Left ventricle myocardium inferior (tissue), 1 donor: ENCODE data around the gene NCF2. TPM values are rescaled to one million over a fixed set of nuclear protein-coding genes. Genes with fewer than 3 reads are reported as not detected.

Source experiments
- DNase-seq: peaks from one replicate; pipeline ENCODE4 v3.0.0-alpha.2; 2020
- H3K27ac ChIP-seq: fragments of 200-600 bp; replicated peaks from 2 replicates; pipeline ENCODE4 v1.8.0; 2021
- H3K27me3 ChIP-seq: fragments of 200-600 bp; 2 replicates; pipeline ENCODE4 v1.8.0; 2021; ENCODE audit warnings: low read depth
- H3K36me3 ChIP-seq: fragments of 200-600 bp; 2 replicates; pipeline ENCODE4 v1.8.0; 2021
- H3K4me1 ChIP-seq: fragments of 200-600 bp; 2 replicates; pipeline ENCODE4 v1.8.0; 2021
- H3K4me3 ChIP-seq: fragments of 200-600 bp; 2 replicates; pipeline ENCODE4 v1.8.0; 2021; ENCODE audit warnings: mild to moderate bottlenecking, moderate library complexity
- H3K9me3 ChIP-seq: fragments of 200-600 bp; replicated peaks from 2 replicates; pipeline ENCODE4 v1.8.0; 2021
- intact Hi-C: fragments of 100-400 bp; cut with micrococcal nuclease; formaldehyde crosslinking; loops from one replicate; pipeline ENCODE4 v1.11.0; 2022
- total RNA-seq: library from RNA; stranded (reverse); fragmentation: NEBNext Ultra II Directional; extraction: Animal tissue kit (Norgen Biotek cat#: 25700); gene quantifications from one replicate; pipeline ENCODE4 v1.2.1, GENCODE V29; 2021
- TF ChIP-seq, protein P1 (sequence below): fragments of 200-600 bp; IDR thresholded peaks from 2 replicates; pipeline ENCODE4 v1.8.0; 2021; ENCODE audit warnings: antibody characterized with exemption, mild to moderate bottlenecking, borderline replicate concordance
- donor health status: DM: no; HTN: yes; CAD: no; lungs with severe emphysema.

The NCF2 gene
- total RNA-seq, 1 donor from 2014 or later, result 4.5 TPM

GRCh38 chr1:183544598-183545297 is 45.5 kb downstream of the NCF2 start:
- no peak for DNase-seq
- H3K4me1 ChIP-seq, result peaks cover 33% of the 10 kb centered on the region
- no peaks in the 10 kb centered on the region for H3K27me3 ChIP-seq
- peaks cover 83% of the 10 kb centered on the region for H3K36me3 ChIP-seq
- intact Hi-C loops, result no loop called here
- H3K9me3 ChIP-seq, result no peaks in the 10 kb centered on the region
- H3K4me3 ChIP-seq, result no peak overlapping the region
- TF ChIP-seq, protein P1, sequence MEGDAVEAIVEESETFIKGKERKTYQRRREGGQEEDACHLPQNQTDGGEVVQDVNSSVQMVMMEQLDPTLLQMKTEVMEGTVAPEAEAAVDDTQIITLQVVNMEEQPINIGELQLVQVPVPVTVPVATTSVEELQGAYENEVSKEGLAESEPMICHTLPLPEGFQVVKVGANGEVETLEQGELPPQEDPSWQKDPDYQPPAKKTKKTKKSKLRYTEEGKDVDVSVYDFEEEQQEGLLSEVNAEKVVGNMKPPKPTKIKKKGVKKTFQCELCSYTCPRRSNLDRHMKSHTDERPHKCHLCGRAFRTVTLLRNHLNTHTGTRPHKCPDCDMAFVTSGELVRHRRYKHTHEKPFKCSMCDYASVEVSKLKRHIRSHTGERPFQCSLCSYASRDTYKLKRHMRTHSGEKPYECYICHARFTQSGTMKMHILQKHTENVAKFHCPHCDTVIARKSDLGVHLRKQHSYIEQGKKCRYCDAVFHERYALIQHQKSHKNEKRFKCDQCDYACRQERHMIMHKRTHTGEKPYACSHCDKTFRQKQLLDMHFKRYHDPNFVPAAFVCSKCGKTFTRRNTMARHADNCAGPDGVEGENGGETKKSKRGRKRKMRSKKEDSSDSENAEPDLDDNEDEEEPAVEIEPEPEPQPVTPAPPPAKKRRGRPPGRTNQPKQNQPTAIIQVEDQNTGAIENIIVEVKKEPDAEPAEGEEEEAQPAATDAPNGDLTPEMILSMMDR, result no peak
- peak overlapping the region; percentile 31 for H3K27ac ChIP-seq

- TF ChIP-seq, protein P1, result peak; percentile 77
- H3K9me3 ChIP-seq, result no peaks in the 10 kb centered on the region
- no peaks in the 10 kb centered on the region for H3K27me3 ChIP-seq
- peaks cover 33% of the 10 kb centered on the region for H3K4me1 ChIP-seq
- H3K27ac ChIP-seq, result peak overlapping the region; percentile 55
- intact Hi-C loops, result no loop called here
- DNase-seq, result no peak
- H3K36me3 ChIP-seq, result peaks cover 83% of the 10 kb centered on the region
- H3K4me3 ChIP-seq, result no peak overlapping the region
Measured at GRCh38 chr1:183543619-183544204, 46.5 kb downstream of the NCF2 start.

GRCh38 chr1:183537405-183537804 is 52.9 kb downstream of the NCF2 start:
- Histone ChIP-seq H3K4me1 (no peaks in the 10 kb centered on the region), H3K9me3 (no peaks in the 10 kb centered on the region), H3K4me3 (no peak overlapping the region), H3K27ac (no peak overlapping the region), H3K36me3 (peaks cover 93% of the 10 kb centered on the region), H3K27me3 (no peaks in the 10 kb centered on the region)
- no peak for DNase-seq
- TF ChIP-seq, protein P1, result no peak
- intact Hi-C loops, result no loop called here

DNA sequence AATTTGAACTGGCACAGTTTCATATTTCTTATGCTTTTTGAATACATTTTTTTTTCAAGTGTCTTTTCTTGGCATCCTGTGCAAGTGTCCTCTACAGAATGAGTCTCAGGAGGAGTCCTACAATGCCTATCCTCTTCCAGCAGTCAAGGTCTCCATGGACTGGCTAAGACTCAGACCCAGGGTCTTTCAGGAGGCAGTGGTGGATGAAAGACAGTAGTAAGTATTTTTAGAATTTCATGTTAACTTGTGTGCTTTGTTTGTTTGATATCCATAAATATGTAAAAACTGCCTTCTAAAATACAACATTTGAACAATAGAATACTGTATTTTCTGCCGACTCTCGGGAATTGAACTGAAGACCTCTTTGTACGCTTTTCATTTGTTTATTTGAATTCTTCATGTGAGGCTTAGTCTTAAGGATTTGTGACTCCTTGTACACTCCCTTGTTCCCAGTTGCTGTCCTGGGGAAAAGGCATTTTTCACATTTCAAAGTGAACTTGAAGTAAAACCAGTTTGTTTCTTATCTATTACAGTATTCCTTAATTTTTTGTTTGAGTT is 56.6 kb downstream of the NCF2 start:
- Histone ChIP-seq H3K36me3 (peaks cover 86% of the 10 kb centered on the region), H3K4me1 (no peaks in the 10 kb centered on the region), H3K9me3 (no peaks in the 10 kb centered on the region), H3K27me3 (no peaks in the 10 kb centered on the region), H3K27ac (no peak overlapping the region), H3K4me3 (no peak overlapping the region)
- intact Hi-C loops, result no loop called here
- TF ChIP-seq, protein P1, result no peak
- no peak for DNase-seq

GRCh38 chr1:183528577-183528976 is 61.7 kb downstream of the NCF2 start:
- Histone ChIP-seq H3K27ac (no peak overlapping the region), H3K36me3 (peaks cover 74% of the 10 kb centered on the region), H3K4me1 (no peaks in the 10 kb centered on the region), H3K27me3 (no peaks in the 10 kb centered on the region), H3K4me3 (no peak overlapping the region), H3K9me3 (no peaks in the 10 kb centered on the region)
- TF ChIP-seq, protein P1, result no peak
- no peak for DNase-seq
- intact Hi-C loops, result no loop called here
